ENCODE data around the gene ALKBH5.

DNA sequence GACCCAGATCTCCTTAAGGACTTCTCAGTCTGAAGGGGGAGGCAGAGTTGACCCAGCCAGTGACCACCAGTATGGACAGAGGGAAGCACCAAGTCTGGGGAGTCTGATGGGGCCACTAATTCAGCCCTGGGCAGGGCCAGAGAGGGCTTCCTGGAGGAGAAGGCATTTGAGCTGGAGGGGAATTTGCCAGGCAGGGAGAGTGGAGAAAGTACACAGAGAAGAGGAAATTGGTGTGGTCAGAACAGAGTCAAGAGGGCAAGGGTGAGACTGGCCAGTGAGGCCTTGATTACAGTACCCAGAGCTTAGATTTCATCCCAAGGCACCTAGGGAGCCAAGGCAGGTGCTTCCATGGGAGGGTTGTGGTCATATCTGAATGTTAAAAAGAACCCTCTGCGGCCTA, 38.8 kb upstream of the ALKBH5 start:
- no peak for TF ChIP-seq POLR2A (IDR thresholded peaks at IDR 0.05)
- TF ChIP-seq, protein P1, sequence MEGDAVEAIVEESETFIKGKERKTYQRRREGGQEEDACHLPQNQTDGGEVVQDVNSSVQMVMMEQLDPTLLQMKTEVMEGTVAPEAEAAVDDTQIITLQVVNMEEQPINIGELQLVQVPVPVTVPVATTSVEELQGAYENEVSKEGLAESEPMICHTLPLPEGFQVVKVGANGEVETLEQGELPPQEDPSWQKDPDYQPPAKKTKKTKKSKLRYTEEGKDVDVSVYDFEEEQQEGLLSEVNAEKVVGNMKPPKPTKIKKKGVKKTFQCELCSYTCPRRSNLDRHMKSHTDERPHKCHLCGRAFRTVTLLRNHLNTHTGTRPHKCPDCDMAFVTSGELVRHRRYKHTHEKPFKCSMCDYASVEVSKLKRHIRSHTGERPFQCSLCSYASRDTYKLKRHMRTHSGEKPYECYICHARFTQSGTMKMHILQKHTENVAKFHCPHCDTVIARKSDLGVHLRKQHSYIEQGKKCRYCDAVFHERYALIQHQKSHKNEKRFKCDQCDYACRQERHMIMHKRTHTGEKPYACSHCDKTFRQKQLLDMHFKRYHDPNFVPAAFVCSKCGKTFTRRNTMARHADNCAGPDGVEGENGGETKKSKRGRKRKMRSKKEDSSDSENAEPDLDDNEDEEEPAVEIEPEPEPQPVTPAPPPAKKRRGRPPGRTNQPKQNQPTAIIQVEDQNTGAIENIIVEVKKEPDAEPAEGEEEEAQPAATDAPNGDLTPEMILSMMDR (IDR thresholded peaks at IDR 0.05 in 4 of 5, conservative IDR thresholded peaks at IDR 0.05 in 1 of 5) = no peak
